ENCODE measurements around the gene FGFRL1. TPM values are rescaled to one million over a fixed set of nuclear protein-coding genes. Genes with fewer than 3 reads are reported as not detected.

Gene FGFRL1
- total RNA-seq, 1 donor from 2014 or later: 5.2 TPM

GRCh38 chr4:1042352-1043055 is 31.1 kb downstream of the FGFRL1 start:
- no peak for DNase-seq (ENCODE audit: low spot score)
- TF ChIP-seq CTCF (IDR thresholded peaks at IDR 0.05; ENCODE audit: unreplicated experiment): no peak
- Mint-ChIP-seq H3K27ac (ENCODE audit: unreplicated experiment) (no peak overlapping the region), H3K9me3 (ENCODE audit: unreplicated experiment) (no peaks in the 10 kb centered on the region), H3K27me3 (ENCODE audit: unreplicated experiment) (peaks cover 9% of the 10 kb centered on the region), H3K4me3 (ENCODE audit: unreplicated experiment) (no peak overlapping the region), H3K36me3 (ENCODE audit: low read depth, unreplicated experiment) (peaks cover 4% of the 10 kb centered on the region), H3K4me1 (ENCODE audit: unreplicated experiment) (no peaks in the 10 kb centered on the region)

- H3K4me3 Mint-ChIP-seq (ENCODE audit: unreplicated experiment): no peak overlapping the region
- H3K27ac Mint-ChIP-seq (ENCODE audit: unreplicated experiment): no peak overlapping the region
- H3K9me3 Mint-ChIP-seq (ENCODE audit: unreplicated experiment): no peaks in the 10 kb centered on the region
These were observed 31.7 kb downstream of the FGFRL1 start for GRCh38 chr4:1043162-1043561.

GRCh38 chr4:1043651-1044468 is 32.4 kb downstream of the FGFRL1 start:
- H3K4me1 Mint-ChIP-seq (ENCODE audit: unreplicated experiment): no peaks in the 10 kb centered on the region

More at GRCh38 chr4:1043162-1043561, 31.7 kb downstream of the FGFRL1 start:
- Mint-ChIP-seq H3K4me1 (ENCODE audit: unreplicated experiment) (no peaks in the 10 kb centered on the region), H3K27me3 (ENCODE audit: unreplicated experiment) (peaks cover 14% of the 10 kb centered on the region), H3K36me3 (ENCODE audit: low read depth, unreplicated experiment) (peaks cover 4% of the 10 kb centered on the region)
- DNase-seq (ENCODE audit: low spot score): no peak
- no peak for TF ChIP-seq CTCF (IDR thresholded peaks at IDR 0.05; ENCODE audit: unreplicated experiment)

GRCh38 chr4:1044469-1045192 is 33.2 kb downstream of the FGFRL1 start:
- DNase-seq (ENCODE audit: low spot score): no peak
- no peaks in the 10 kb centered on the region for H3K4me1 Mint-ChIP-seq (ENCODE audit: unreplicated experiment)
- H3K27ac Mint-ChIP-seq (ENCODE audit: unreplicated experiment): no peak overlapping the region
- H3K9me3 Mint-ChIP-seq (ENCODE audit: unreplicated experiment): no peaks in the 10 kb centered on the region
- TF ChIP-seq CTCF (IDR thresholded peaks at IDR 0.05; ENCODE audit: unreplicated experiment): no peak
- peaks cover 16% of the 10 kb centered on the region for H3K27me3 Mint-ChIP-seq (ENCODE audit: unreplicated experiment)
- peaks cover 4% of the 10 kb centered on the region for H3K36me3 Mint-ChIP-seq (ENCODE audit: low read depth, unreplicated experiment)
- no peak overlapping the region for H3K4me3 Mint-ChIP-seq (ENCODE audit: unreplicated experiment)

More at GRCh38 chr4:1043651-1044468, 32.4 kb downstream of the FGFRL1 start:
- DNase-seq (ENCODE audit: low spot score): no peak
- peaks cover 4% of the 10 kb centered on the region for H3K36me3 Mint-ChIP-seq (ENCODE audit: low read depth, unreplicated experiment)
- H3K27ac Mint-ChIP-seq (ENCODE audit: unreplicated experiment): no peak overlapping the region
- H3K9me3 Mint-ChIP-seq (ENCODE audit: unreplicated experiment): no peaks in the 10 kb centered on the region
- no peak for TF ChIP-seq CTCF (IDR thresholded peaks at IDR 0.05; ENCODE audit: unreplicated experiment)
- H3K27me3 Mint-ChIP-seq (ENCODE audit: unreplicated experiment): peaks cover 16% of the 10 kb centered on the region
- H3K4me3 Mint-ChIP-seq (ENCODE audit: unreplicated experiment): no peak overlapping the region

All from endothelial cell (in vitro differentiated cells).